C4-2B (cell line): ENCODE measurements around the gene RPS15A.

Experiments used
- ZFX ChIP-seq: fragments of 450-650 bp; IDR thresholded peaks from 2 replicates; pipeline ENCODE4 v1.6.1; 2017
- TF ChIP-seq, protein P1 (sequence below): fragments of 450-650 bp; conservative IDR thresholded peaks from 2 replicates; pipeline ENCODE4 v1.5.1; 2017; ENCODE audit warnings: mild to moderate bottlenecking

GRCh38 chr16:18788828-18789514 lies 1.2 kb downstream of the RPS15A start:
- TF ChIP-seq, protein P1, sequence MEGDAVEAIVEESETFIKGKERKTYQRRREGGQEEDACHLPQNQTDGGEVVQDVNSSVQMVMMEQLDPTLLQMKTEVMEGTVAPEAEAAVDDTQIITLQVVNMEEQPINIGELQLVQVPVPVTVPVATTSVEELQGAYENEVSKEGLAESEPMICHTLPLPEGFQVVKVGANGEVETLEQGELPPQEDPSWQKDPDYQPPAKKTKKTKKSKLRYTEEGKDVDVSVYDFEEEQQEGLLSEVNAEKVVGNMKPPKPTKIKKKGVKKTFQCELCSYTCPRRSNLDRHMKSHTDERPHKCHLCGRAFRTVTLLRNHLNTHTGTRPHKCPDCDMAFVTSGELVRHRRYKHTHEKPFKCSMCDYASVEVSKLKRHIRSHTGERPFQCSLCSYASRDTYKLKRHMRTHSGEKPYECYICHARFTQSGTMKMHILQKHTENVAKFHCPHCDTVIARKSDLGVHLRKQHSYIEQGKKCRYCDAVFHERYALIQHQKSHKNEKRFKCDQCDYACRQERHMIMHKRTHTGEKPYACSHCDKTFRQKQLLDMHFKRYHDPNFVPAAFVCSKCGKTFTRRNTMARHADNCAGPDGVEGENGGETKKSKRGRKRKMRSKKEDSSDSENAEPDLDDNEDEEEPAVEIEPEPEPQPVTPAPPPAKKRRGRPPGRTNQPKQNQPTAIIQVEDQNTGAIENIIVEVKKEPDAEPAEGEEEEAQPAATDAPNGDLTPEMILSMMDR, result no peak
- no peak for TF ChIP-seq ZFX
